ENCODE measurements around the gene CRX. TPM values are rescaled to one million over a fixed set of nuclear protein-coding genes. Genes with fewer than 3 reads are reported as not detected.

CRX gene
- not detected in 2 replicates for total RNA-seq

GRCh38 chr19:47821460-47822020, at the start of gene CRX:
CRX (plus strand) TSS chr19:47821937; CDS start chr19:47834444, 12,507 bp downstream.

GRCh38 chr19:47778049-47778953, 43.4 kb upstream of the CRX start, which contains the start of gene SELENOW:
SELENOW (plus strand) TSS chr19:47778703; CDS start chr19:47778786, 83 bp downstream.

GRCh38 chr19:47804451-47804850, 17.3 kb upstream of the CRX start, which contains the start of gene TPRX1:
TPRX1 (minus strand) TSS chr19:47804551; CDS start chr19:47804539, 12 bp downstream.

GRCh38 chr19:47858646-47859285, 37.0 kb downstream of the CRX start, which contains the start of gene TPRX2:
TPRX2 (plus strand) TSS chr19:47859235; CDS start chr19:47859247, 12 bp downstream.

GRCh38 chr19:47886010-47886559, 64.3 kb downstream of the CRX start, which contains the start of gene SULT2A1:
SULT2A1 (minus strand) TSS chr19:47886315; CDS start chr19:47886257, 58 bp downstream.

Other genes with a start within 250 kb of the CRX start
- gene ZNF541, start 248.8 kb upstream of the CRX start, total RNA-seq: 0.28 TPM in 2 replicates
- gene BICRA, start 212.8 kb upstream of the CRX start, total RNA-seq: 3.0 and 3.8 TPM in 2 replicates
- gene EHD2, start 108.5 kb upstream of the CRX start, total RNA-seq: 119 and 133 TPM in 2 replicates
- gene NOP53, start 76.4 kb upstream of the CRX start, total RNA-seq: 58.2 and 70.0 TPM in 2 replicates
- gene SELENOW, start 43.2 kb upstream of the CRX start, total RNA-seq: 147 and 172 TPM in 2 replicates
- not detected in 2 replicates for gene TPRX1, start 17.4 kb upstream of the CRX start, total RNA-seq
- not detected in 2 replicates for gene TPRX2, start 37.3 kb downstream of the CRX start, total RNA-seq
- gene SULT2A1, start 64.4 kb downstream of the CRX start, total RNA-seq: 0.09 TPM in 1 of 2 replicates, not detected in the other
- gene BSPH1, start 170.2 kb downstream of the CRX start, total RNA-seq: not detected in 2 replicates
- gene ELSPBP1, start 172.7 kb downstream of the CRX start, total RNA-seq: not detected in 2 replicates
- gene CABP5, start 222.1 kb downstream of the CRX start, total RNA-seq: not detected in 2 replicates